ENCODE measurements around the gene USP15.

DNA sequence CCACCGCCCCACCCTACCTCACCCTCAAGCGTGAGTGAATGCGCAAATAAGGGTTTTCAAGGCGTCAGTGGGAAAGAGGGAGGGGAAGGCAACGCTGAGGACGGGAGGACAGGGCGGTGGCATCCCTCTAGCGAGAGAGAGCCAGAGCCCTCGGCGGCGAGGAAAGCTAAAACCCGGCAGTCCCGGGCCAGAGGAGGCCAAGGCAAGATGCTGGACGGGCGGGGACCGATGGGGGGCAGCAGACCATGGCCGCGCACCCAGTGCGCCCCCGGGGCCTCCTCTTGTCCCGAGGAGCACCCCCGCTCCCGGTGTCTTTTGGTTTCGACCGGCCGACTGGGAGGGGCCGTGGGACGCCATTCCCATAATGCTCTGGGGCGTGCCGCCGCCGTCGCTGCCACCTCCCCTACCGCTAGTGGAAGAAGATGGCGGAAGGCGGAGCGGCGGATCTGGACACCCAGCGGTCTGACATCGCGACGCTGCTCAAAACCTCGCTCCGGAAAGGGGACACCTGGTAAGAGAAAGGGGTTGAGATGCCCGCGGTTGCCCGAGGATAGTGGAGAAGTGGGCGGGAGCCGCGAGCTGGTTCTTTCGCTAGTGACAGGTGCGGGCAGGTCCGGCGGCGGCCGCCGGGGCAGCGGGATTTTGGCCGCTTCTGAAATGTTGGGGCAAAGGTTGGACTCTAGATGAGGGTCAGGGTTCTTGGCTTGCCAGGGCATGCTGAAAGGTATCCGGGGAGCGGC is at the start of gene USP15:
- TF ChIP-seq, protein P1, sequence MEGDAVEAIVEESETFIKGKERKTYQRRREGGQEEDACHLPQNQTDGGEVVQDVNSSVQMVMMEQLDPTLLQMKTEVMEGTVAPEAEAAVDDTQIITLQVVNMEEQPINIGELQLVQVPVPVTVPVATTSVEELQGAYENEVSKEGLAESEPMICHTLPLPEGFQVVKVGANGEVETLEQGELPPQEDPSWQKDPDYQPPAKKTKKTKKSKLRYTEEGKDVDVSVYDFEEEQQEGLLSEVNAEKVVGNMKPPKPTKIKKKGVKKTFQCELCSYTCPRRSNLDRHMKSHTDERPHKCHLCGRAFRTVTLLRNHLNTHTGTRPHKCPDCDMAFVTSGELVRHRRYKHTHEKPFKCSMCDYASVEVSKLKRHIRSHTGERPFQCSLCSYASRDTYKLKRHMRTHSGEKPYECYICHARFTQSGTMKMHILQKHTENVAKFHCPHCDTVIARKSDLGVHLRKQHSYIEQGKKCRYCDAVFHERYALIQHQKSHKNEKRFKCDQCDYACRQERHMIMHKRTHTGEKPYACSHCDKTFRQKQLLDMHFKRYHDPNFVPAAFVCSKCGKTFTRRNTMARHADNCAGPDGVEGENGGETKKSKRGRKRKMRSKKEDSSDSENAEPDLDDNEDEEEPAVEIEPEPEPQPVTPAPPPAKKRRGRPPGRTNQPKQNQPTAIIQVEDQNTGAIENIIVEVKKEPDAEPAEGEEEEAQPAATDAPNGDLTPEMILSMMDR (IDR thresholded peaks at IDR 0.05), result peak; percentile 55 to 79 (median 68)
- TF ChIP-seq POLR2A (IDR thresholded peaks at IDR 0.05), result peak; percentile 75 to 88
